GM18951 (cell line): Measurements from ENCODE around the gene WDR49.

ENCODE experiments used
- POLR2A ChIP-seq: IDR thresholded peaks from 4 replicates; pipeline ENCODE4 v1.6.1; 2011; ENCODE audit warnings: mild to moderate bottlenecking; ENCODE audit not compliant: insufficient read length, insufficient read depth; ENCODE audit errors: extremely low read depth
- in situ Hi-C: fragments of 300-500 bp; cut with MboI; formaldehyde crosslinking; loops from one replicate; pipeline ENCODE4 v1.12.0; 2022; ENCODE audit warnings: low sequenced_read_pairs, mixed read lengths, inconsistent platforms; ENCODE audit not compliant: unreplicated experiment

Gene WDR49

DNA sequence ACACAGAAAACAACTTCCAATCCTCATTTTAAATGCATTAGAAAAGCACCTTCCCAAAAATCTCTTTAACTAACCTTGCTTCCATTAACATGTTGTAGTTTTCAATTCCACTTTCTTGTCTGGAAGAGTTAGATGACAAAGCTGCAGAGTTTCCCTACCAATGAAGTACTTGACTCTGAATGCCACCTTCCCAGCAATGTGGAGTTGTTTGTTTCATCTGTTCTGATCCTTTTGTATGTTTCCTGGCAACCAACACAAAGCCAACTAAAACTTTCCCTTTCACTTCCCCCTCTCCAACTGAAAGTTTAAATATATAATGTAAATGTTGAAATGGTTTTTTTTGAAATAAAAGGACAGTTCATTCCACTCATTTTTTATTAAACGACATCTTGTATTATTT lies at the start of gene WDR49:
TSS of gene WDR49 (minus strand) at position 183 of the 400 bp plus-strand sequence. CDS start 517 bp downstream, outside the sequence.
- in situ Hi-C loops: no loop called here

DNA sequence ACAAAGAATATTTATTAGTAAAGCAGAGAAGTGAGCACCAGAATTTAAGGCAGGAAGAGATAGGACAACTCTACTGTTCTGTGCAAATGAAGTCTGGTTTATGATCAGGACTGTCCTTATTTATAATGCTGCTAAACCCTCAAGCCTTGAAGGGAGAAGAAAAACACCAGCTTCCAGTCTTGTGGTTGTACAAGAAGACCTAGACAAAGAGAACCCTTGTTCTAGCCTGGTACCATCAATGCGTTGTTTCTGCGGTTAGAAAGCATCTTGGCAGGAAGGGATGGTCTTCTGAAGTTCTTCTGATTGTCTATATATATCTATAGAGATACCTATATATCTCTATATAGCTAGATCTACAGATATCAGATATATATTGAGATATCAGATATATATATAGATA lies 47.2 kb upstream of the WDR49 start:
- in situ Hi-C loops: no loop called here
- no peak for TF ChIP-seq POLR2A

More for the DNA sequence above, at the start of gene WDR49:
- no peak for TF ChIP-seq POLR2A

DNA sequence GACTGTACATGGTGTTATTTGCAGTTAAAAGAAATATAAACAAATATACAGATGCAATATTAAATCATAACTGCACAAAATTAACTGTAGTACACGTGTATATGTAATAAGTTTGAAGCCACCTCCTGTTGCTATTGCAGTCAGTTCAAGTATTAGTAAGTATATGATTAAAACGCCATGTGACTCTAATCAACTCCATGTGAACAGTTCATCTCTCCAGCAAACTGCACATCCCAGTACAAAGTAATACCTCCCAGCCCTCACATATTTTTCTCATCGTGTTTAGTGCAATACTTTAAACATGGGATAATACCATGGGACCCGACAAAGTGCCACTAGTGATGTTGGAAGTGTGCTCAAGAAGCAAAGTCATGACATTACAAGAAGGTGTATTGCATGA lies 46.3 kb upstream of the WDR49 start:
- no peak for TF ChIP-seq POLR2A
- in situ Hi-C loops: no loop called here

DNA sequence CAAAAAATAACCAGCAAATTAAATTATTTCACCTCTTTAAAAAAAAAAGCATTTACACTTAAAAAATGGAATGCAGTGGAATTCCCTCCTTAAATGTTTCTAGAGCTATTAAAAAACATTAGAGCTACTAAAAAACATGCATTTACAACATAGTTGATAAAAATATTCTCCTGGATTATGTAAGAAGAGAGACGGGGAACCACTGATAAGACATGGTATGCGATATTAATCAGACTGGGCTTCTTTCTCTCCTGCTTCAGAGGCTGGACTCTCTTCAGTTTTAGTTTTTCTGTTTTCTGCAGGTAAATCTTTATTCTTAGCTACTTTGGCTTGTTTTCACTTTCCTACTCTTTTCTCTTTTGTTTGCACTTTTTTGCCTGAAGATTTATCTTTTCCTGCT lies 40.4 kb upstream of the WDR49 start:
- no peak for TF ChIP-seq POLR2A

DNA sequence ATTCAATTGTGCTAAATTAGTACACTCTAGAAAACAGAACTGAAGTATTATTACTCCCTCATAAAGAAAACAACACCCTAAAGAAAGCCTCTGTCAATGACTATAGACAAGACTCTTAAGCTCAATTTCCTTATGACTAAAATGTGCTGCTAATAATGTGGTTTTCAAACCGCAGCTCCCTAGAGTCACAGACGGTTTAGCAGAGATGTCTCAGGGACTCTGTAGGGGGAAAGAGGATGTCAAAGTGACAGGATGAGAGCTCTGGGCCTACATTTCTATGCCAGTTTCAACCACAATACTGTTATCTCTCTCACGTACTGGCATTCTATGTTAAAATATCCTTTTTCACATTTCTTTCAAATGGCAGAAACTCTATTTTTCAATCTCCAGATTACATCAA lies 37.6 kb upstream of the WDR49 start:
- in situ Hi-C loops: no loop called here
- TF ChIP-seq POLR2A: no peak

More for the DNA sequence above, 40.4 kb upstream of the WDR49 start:
- in situ Hi-C loops: no loop called here

DNA sequence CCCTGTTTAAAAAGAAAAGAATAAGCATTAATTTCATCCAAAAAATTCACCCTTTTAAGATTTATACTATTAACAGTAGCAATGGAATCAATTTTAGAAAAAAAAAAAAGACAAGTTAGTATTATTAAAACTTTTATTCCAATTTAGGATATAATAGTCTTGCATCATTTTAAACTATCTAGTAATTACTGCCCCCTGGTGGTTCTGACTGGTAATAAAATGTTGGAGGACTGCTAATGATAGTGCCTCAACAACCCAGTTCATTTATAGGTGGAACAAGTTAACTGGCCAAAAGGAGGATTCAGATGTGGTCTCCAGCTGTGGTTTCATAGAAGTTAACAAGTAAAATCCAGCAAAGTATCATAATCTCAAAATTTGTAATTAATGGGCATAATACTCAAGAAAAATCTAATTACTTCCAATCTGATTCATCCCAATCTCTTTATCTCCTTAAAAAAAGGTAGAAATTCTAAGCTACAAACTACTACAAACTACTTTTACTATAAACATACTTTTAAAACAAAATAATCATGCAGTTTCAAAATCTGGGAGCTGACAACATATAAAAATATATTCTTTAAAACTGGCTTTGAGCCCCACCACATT lies 30.7 kb upstream of the WDR49 start:
- TF ChIP-seq POLR2A: no peak
- in situ Hi-C loops: no loop called here

DNA sequence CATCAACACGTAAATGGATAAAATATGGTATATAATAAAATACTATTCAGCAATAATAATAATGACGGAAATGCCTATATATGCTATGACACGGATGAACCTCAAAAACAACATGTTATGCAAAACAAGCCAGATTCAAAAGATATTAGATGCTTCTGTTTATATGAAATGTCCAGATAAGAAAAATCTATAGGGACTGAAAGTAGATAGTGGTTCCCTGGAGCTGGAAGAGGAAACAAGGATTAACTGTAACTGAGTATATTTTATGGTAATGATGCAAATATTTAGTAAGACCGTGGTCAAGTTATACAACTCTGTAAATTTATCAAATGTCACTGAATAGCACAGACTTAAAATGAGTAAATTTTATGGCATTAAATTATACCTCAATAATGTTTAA lies 25.8 kb upstream of the WDR49 start:
- TF ChIP-seq POLR2A: no peak
- in situ Hi-C loops: no loop called here

DNA sequence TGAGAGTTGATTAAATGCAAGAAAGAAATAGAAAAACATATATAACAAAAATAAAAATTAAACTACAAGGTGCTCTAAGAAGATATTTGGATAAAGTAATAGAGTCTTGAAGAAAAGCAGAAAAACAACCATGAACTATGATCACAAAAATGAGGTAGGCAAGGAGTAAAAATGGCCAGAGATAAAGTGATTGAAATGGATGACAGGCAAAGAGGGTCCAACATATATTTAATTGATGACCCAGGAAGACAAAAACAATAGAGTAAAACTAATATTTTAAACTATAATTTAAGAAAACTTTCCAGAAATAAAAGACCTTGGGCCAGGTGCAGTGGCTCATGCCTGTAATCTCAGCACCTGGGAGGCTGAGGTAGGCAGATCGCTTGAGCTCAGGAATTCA lies 22.1 kb upstream of the WDR49 start:
- TF ChIP-seq POLR2A: no peak
- in situ Hi-C loops: no loop called here

DNA sequence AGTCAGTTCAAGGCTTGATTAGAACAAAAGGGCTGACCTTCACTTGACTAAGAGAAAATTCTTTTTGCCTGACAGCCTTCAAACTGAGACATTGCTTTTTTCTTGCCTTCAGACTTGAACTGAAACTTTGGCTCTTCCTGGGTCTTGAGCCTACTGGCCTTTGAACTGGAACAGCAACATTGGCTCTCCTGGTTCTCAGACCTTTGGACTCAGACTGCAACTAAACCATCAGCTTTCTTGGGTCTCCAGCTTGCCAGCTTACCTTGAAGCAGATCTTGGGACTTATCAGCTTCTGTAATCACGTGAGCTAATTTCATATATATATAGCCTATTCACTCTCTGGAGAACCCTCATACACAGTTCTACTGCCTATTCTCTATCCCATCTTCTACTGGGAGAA lies 19.5 kb upstream of the WDR49 start:
- in situ Hi-C loops: no loop called here
- no peak for TF ChIP-seq POLR2A

DNA sequence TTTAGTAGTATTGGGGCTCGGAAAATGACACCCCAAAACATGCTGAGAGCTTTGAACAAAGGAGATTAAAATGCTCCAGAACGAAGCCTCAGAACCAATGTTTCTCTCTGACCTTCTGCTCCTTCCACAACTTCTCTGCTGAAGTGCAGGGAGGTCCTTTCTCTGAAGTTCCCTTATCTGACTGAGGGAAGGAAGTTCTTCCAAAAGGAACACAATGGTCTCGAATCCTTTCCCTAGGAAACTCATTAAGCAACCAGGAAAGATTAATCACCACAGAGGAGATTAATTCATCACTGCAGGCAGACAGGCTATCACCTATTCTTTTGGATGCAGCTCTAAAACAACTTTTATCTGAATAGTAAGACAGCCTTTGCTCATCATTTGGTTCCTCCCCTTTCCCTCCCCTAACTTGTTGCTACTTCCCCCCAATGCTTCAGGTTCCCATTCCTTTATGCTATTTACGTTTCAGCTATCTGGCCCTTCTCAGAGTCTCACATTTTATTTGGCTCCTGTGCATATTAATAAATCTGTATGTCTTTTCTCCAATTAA lies 18.2 kb upstream of the WDR49 start:
- TF ChIP-seq POLR2A: no peak
- in situ Hi-C loops: no loop called here

DNA sequence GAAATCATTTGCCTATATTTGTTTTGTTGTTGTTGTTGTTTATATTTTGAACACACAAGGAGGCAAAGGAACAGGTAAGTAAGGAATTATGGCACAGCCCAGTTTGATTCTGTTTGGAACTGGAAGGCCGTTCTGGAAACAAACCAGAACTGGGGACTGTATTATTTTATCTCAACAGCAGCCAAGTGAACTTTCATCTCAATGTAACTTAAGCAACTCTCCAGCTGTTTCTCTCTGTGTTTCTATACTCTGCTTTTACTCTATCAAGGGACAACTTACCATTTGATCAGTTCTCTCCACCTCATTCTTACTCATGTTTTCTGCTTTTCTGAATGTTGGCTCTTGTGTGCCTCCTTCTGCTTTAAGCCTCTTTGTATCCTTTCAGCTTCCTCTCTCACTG lies 16.0 kb upstream of the WDR49 start:
- in situ Hi-C loops: no loop called here
- TF ChIP-seq POLR2A: no peak

DNA sequence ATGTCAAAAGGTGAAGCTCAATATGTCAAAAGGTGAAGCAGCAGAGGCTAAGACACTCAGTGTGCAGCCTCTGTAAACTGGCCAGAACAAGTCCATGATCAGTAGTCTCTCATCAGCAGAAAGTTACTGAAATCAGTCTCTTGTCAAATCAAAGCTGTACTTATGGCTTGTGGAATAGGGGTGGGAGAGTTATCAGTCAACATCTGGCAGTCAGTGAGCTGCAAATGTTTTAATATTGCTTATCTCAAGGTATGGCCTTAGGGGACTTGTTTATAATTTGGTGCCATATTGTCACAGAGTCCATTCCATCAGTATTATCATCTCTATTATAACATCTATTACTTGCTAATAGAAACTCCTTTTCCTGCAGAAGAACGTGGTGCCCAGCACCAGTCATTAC lies 14.9 kb upstream of the WDR49 start:
- in situ Hi-C loops: no loop called here
- TF ChIP-seq POLR2A: no peak

DNA sequence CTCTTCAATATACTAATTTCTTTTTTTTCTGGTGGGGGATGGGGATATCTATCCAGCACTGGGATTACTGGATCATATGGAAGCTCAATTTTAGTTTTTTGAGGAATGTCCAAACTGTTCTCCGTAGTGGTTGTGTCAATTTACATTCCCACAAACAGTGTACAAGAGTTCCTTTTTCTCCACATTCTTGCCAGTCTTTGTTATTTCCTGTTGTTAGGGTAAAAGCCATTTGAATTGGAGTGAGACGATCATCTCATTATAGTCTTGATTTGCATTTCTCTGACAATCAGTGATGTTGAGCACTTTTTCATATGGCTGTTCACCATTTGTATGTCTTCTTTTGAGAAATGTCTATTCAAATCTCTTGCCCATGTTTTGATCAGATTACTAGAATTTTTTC lies 12.8 kb upstream of the WDR49 start:
- in situ Hi-C loops: no loop called here
- no peak for TF ChIP-seq POLR2A

DNA sequence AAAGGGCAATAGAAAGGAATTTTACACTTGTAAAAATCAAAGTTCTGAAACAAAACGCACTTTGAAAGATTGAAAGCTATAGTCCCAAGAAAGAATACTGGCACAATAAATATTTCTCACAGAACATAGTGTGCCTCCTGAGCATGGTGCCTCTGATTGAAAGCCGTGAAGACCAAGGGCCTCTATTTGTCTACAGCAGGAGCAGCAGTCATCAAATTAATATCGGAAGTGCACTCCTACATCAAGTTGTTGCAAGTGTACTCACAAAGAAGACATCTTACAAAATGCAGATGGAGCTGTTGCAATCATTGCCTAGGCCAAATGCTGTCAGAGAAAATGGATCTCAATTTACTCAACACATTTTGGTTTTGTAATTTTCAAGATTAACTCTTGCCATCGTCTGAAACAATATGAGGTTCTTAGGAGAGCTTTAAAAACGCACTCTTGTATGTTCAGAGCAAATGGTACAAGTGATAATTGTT lies 9.2 kb upstream of the WDR49 start:
- no peak for TF ChIP-seq POLR2A
- in situ Hi-C loops: no loop called here
